ENCODE measurements around the gene EPHB1. TPM values are rescaled to one million over a fixed set of nuclear protein-coding genes. Genes with fewer than 3 reads are reported as not detected.

EPHB1 gene
- total RNA-seq, 1 donor from 2014 or later: 8.1 TPM

DNA sequence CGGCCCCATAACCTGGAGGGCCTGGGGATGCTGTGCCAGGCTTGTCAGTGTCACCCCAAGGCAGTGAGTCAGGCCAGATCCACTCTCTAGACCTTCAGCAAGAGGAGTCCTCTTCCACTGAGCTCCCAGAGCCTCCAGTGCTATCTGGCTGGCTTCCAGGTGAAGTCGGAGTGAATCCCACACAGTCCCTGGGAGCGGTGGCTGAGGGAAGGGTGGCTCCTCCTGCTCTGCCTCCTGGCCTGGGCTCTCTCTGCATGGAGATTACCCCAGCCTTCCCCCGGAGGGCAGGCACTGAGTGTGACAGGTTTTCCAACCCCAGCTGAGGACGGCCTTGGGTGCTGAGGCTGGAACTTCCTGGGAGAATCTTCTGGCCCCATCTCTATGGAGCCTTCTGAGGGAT lies 82.7 kb downstream of the EPHB1 start:
- ATAC-seq (no peak), DNase-seq (ENCODE audit: low spot score) (no peak)

DNA sequence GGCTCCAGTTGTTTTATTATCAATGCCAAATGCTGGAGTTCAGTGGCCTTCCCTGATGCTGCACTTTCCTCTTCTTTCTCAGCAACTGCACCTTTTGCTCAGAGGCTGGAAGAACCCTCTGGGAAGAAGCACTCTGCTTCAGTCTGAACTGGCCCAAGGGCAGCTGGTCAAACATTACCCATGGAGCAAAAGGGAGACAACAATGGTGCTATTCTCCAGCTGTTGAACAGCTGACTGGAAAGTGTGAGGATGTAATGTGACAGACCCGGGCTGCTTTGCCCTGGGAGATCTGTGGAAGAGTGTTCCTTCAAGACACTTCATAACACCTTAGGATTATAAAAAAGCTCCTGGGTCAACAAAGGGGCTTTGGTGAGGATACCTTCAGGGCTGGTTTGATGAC lies 84.9 kb downstream of the EPHB1 start:
- no peak for ATAC-seq
- DNase-seq (ENCODE audit: low spot score): no peak

DNA sequence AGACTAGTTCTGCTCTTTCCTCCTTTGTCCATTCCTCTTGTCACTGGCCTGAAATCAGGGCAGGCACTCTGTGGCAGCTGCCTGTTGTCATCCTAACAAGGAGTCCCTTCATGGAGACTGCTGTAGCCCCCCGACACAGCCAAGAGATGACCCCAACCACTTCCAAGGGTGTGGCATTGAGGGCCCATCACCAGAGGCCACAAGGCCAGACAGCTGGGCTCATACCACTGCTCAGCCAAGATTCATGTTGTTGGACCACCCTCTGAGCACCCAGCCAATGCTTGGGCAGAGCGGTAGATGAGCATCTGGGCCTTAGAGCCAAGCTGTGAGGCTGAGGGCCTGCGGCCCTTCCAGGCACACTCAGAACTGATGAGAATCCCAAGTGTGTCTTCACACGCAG lies 85.4 kb downstream of the EPHB1 start:
- DNase-seq (ENCODE audit: low spot score): no peak
- no peak for ATAC-seq

DNA sequence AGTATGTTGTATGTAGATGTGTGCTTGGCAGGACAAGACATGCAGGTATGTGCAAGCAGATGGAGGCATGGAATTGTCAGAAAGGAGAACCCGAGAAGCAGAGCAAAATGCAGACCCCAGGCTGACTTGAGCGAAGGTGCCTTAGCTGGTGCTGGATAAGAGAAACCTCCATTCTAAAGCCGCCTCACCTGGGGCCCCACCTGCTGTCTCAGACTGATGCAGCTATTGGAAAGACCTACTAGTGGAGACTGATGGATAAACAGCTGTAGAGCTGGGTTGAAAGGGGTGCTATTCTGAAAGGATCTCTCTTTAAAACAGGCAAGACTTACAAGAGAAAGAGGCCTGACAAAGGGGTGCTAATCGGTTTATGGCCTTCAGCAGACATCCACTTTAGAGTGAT lies 86.2 kb downstream of the EPHB1 start:
- ATAC-seq (no peak), DNase-seq (ENCODE audit: low spot score) (no peak)

DNA sequence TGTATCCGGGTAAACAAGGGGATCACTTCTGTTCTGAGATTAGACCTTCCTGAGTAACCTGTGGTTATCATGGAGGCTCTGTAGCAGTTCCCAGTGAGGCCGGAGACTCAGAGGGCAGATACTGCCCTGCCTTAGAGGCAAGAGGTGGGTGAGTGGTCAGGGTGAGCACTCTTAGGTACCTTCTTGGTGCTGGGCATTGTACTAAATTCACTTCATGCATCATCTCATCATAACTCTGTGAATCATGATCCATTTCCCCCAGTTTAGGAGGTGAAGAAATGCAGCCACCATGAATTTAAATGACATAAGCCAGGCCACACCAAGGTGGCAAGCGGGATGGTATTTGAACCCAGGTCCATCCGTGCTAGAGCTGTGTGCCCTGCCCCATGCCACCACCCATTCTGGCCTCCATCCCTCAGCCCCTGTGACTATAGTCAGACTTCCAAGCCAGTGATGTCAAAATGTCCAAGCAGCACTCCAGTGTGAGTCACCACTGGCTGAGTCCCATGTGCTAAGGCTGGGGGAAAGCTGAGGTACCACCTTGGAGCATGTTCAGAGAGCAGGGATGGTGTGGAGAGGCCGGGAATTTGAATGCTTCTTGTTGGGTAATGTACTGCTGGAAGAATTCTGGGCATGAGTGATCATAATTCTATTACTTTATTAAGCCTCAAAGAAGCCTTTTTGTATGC lies 88.8 kb downstream of the EPHB1 start:
- ATAC-seq (no peak), DNase-seq (ENCODE audit: low spot score) (no peak)

DNA sequence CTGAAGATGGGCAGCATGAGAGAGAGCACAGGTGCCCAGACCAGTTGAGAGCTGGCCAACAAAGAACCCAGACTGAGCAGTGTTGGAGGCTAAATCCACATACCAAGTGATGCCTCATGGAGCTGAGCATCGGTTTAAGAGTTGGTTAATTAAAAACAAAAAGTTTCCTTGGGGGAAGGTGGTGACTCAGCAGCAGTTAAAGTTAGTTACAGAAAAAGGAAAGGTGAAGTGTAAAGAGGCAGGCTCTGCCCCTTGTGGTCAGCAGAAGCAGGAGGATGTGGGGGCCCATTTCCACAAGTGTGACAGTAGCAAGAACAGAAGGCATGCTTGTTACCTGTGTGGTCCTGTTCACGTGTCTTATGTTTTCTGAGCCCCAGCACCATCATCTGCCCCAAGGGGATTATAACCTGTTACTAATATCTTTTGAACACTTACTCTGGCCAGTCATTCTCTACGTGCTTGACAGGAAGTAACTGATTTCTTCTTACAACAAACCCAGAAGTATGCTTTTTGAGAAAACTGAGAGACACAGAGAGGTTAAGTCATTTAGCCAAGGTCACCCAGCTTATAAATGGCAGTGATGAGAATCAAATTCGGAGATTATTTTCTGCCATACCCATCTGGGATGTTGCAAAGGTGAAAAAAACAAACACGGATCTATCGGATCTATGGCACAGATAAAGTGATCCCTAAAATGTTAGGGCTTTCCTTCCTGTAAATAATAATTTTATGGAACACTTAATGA lies 91.0 kb downstream of the EPHB1 start:
- DNase-seq (ENCODE audit: low spot score) (no peak), ATAC-seq (no peak)

DNA sequence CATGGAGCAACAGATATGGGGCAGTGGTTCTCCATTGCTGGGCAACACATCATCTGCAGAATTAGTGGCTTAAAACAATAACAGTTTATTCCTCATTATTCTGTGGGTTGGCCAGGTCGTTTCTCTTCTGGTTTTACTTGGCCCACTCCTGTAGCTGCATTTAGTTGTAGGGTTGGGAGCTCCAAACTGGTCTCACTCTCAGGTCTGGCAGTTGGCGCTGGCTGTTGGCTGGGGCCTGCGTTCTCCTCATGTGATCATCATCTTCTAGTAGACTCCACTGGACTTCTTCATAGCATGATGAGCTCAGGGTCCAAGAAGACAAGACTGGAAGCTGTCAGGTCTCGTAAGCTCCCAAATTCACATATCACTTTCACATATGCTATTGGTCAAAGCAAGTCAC lies 91.9 kb downstream of the EPHB1 start:
- ATAC-seq: no peak
- DNase-seq (ENCODE audit: low spot score): no peak

DNA sequence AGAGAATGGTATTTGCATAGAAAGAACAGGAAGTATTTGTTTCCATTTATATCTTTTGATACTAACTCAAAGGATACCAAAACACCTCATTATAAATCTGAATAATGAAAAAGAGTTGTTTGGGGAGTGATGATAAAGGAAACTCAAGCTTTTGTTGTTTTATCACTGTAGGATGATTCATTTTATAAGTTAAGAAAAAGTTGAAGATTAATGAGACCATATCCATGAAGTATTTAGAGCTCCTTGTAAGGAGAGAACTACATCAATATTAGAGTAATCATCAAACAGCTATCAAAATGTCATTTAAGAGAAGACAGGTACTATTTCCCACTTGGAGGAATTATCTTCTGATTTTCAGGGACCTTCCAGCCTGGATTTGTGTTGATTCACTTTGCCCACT lies 92.5 kb downstream of the EPHB1 start:
- no peak for DNase-seq (ENCODE audit: low spot score)
- no peak for ATAC-seq

DNA sequence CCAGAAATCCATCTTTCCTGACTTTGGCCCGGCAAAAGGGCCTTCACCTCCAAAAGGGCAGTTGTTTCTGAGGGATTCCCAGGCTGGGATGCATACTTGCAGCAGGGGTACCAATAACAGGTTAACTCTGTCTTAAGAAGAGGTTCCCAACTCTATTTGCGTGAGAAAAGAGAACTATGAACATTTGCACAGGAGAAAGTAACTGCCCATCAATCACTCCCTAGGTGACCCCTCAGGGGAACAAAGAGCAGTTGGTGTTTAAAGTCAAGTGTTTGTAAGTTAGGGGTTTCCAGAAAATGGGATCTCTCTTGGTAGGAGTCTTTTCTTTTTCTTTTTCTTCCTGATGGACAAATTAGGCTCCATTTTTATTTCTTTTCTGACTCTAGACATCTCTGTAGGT lies 97.3 kb downstream of the EPHB1 start:
- ATAC-seq (no peak), DNase-seq (ENCODE audit: low spot score) (no peak)

DNA sequence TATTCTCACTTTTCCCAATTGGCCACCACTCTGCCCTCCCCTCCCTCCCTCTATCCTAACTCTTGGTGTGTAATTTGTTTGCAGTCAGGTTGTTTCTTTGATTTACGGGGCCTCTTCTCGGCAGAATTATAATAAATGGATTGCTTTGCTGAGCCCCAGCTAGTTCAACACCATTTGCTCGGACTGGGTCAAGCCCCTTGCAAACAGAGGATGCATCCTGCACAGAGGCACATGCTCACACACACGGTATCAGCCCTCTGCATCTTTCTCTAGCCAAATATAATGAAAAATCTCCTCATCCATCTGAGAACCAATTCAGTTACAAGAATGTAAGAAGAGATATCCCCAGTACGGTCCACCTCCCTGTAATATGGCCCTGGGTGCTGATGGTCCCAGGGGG lies 97.7 kb downstream of the EPHB1 start:
- no peak for ATAC-seq

DNA sequence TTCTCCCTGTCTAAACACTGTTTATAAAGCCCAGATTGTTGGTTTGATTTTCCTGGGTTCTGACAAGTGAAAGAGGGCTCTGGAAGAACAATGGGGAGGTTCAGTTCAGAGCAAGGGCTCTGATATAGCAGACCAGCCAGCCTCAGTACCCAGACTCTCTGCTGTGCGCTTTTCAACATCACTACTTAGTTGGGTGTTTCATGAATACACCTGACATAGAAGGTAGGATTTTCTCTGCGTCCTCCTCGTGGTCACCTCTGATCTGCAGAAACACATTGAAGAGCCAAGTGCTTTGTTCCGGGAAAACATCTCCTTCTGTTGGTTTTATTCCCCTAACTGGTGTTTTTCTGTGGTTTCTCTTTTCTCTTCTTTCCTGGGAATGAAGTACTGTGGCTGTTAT lies 99.5 kb downstream of the EPHB1 start:
- no peak for DNase-seq (ENCODE audit: low spot score)
- no peak for ATAC-seq

More for the DNA sequence above, 97.7 kb downstream of the EPHB1 start:
- DNase-seq (ENCODE audit: low spot score): no peak

DNA sequence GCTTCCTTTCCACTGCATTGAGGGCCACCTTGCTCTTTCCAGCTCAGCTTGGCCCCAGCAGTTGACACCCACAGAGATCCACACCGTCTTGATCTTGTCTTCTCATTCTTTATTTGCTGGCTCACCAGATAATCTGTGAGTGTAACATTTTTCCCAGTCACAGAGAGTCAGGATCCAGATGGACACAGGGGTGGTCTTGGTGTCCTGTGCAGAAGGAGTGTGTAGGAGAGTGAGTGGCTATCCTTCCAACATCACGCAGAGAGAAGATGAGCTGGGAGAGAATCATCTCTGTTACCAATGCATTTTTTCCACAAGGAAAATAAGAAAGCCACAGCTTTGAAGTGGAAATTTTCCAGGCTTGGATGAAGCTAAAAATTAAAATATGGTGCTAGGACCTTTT lies 100.1 kb downstream of the EPHB1 start:
- DNase-seq (ENCODE audit: low spot score) (no peak), ATAC-seq (no peak)

DNA sequence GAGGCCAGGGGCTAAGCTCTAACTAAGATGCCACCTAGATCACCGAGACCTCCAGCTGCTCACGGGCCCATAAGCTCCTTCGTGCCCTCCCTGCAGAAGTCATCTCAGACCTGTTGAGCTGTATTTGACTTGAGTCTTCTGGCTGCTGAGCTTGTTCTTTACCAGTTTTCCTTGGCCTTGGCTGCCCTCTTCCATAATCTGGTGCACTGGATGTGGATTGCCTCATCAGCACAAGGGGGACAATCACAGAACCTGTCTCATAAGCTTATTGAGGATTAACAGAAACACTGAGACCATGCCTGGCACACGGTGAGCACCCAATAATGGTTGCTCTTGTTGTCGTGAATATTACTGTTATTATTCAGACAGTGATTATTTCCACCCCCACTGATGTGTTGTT lies 101.1 kb downstream of the EPHB1 start:
- no peak for DNase-seq (ENCODE audit: low spot score)
- no peak for ATAC-seq

DNA sequence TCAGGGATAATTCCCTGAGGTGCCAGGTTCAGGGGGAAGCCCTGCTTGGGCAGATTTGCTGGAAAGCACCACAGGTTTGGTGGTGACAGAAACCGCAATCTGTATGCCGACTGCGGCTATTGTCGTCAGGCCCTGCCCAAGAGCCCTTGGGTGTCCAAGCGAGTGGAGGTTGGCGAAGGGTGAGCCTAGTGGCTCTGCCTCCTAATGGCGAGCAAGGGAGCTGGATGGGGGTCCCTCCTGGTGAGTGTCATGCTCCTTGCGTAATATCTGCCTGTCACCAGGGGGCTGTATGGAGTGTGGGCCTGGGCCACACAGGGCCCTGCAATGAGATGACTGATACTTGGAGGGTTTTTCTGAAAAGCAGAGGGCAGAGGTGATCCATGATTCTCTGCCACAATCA lies 101.6 kb downstream of the EPHB1 start:
- DNase-seq (ENCODE audit: low spot score) (no peak), ATAC-seq (no peak)

DNA sequence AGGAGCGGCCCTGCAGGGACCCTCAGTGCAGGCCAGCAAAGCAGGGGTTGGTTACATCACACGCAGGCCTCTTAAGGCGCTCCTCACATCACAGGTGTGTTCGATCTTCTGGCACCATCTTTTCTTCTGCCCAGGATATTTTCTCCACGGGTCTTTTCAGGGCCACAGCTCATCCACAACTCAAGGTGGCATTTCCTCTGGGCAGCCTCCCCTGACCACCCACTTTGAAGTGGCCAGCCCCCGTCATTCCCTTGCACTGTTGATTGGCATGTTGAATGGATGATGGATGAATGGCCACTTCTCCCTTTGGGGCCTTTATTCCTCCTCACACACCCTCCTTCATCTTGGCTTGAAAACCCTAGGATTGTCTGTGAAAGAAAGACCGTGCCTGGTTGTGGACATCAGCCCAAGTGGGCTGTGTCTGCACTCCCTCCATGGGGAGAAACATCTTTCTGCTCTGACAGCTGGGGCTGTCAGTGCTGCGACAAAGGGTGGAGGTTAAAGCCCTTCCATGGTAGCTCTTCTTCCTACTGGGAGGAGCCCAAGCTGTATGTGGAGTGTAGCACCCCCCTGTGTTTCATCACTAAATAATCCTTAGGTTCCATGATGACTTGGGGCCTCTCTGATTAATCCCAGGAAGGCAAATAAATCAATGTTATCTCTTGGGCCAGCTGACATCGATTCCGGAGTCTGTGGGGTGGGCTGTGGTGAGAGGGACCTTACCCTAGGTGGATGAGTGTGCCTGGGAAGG lies 102.5 kb downstream of the EPHB1 start:
- DNase-seq (ENCODE audit: low spot score) (no peak), ATAC-seq (no peak)

DNA sequence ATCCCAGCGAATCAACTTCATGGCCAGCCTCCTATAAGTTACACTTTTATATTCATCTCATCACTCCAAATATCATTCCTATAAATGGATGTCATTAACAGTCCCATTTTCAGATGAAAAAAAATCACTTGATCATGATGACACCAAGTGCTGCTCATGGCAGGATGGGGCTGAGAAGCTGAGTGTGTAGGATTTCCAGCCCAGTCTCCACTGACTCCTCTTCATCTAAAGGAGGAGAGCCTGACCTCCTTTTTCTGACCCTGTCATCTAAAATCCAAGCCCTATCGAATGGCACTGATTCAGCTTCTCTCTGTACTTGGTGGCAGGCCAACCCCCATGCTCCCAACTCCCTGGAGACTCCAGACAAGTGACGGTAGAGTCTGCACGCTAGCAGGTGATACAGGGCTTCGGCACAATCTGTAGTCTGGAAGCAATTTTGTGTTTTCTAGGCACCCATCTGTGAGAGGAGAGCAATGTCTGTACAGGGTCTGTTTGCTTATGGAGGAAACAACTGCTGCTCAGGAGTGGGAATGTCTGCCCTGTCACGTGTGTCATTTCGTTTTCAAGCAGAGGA lies 103.2 kb downstream of the EPHB1 start:
- ATAC-seq (no peak), DNase-seq (ENCODE audit: low spot score) (no peak)

DNA sequence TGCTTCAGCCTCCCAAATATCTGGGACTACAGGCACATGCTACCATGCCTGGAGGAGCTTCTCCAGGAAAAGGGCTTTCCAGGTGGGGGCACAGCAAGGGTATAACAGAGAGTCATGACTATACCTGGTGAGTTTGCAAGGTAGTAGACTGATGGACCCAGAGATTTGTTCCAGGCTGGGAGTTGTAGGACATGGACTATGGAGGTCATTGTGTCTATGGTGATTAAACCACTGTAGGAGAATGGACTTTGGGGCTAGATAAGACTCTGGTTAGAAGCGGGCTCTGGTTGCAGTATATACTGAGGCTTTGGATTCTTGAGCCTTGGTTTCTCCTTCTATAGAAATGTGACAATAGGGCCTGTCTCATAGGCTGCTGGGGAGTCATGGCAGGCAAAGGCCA lies 104.7 kb downstream of the EPHB1 start:
- ATAC-seq (no peak), DNase-seq (ENCODE audit: low spot score) (no peak)

DNA sequence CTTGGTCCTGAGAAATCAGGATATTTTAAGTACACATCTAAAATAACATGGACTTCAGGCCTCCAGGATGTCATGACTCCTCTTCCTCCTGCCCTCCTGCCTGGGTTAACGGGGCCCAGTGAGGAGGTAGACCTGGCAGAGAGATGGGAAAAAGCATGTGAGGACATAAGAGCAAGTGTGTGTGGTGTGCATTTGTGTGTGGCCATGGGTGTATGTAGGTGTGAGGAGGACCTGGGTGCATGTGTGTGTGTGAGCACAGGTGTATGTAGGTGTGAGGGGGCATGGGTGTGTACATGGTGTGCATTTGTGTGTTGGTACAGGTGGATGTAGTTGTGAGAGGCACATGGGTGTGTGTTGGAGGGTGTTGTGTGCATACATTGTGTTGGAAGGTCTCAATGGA lies 105.4 kb downstream of the EPHB1 start:
- no peak for DNase-seq (ENCODE audit: low spot score)

DNA sequence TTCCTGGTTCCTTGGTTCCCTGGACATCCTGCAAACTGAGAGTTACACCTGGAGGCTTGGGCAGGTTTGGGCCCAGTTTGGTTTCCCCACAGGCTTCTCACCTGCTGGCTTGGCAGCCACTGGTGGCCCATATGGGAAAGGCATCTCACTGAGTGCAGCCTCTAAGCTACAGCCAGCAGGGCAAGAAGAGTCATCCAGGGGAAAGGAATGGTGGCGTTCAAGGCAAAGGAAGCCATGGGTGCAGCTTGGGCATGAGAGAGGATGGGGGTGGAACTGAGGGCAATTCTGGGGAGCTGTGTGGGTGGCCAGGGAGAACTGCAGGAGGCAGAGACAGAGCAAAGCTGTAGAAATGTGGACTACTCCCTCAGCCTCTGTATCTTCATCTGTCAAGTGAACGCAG lies 106.4 kb downstream of the EPHB1 start:
- ATAC-seq: no peak
- no peak for DNase-seq (ENCODE audit: low spot score)

More for the DNA sequence above, 105.4 kb downstream of the EPHB1 start:
- no peak for ATAC-seq

DNA sequence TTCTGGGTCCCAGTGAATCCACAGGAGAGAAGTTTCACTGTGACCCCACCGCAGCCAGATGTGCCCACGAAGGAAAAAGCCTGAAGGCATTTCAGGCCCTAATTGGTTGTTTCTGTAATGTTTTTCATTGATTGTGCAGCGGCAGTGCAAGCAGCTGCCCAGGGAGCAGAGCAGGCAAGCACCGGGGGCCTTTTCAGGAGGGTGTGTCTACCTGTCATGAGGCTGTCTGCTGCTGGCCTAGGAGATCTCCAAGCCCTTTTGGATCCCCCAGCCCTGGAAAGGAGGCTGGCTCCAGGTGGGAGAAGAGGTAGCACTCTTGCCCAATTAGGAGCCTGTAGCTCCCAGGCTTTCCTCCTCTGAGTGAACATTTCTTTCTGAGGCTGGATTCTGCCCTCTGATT lies 108.8 kb downstream of the EPHB1 start:
- no peak for ATAC-seq

DNA sequence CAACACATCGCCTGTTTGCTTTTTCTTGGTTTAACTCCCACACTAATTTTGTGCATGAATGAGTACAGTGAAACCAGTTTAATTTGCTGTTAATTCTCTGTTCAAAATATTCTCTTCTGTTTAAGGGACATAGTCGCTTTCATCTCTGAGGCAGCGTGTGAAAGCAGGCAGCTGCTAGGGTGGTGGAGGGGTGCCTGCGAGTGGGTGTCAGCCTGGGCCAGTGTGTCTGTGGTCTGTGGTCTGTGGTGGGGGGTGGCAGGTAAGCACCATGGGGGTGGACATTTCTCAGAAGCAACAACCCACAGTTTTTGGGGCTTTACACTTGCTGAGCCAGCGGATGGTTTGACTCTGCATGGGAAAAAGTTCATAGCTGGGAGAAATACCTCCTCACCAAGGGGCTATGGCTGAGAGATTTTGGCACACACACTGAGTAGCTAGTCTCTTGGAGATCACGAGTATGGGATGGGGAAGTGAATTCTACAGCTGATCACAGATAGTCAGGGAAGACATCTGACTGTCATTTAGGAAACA lies 109.2 kb downstream of the EPHB1 start:
- ATAC-seq: no peak
- DNase-seq (ENCODE audit: low spot score): no peak

More for the DNA sequence above, 108.8 kb downstream of the EPHB1 start:
- DNase-seq (ENCODE audit: low spot score): no peak
